Stimulated activated CD8-positive, alpha-beta memory T cell treated with anti-CD3 and anti-CD28 coated beads, Interleukin-12 subunit alpha, Interleukin-12 subunit beta, amount 100 ng/mL, for 4 hours (primary cell): ENCODE results near the gene SUCLG2.
"Not testable (repeated sequence)": the region's sequence is repeated elsewhere in the genome, so short reads cannot be mapped to it uniquely, and the experiment has no call there.

Experiments
- DNase-seq: peaks from one replicate; pipeline ENCODE4 v3.0.0-alpha.2; 2020; ENCODE audit warnings: low read depth

The SUCLG2 gene

GRCh38 chr3:67608034-67608433, 46.4 kb downstream of the SUCLG2 start:
- DNase-seq = no peak

- no peak for DNase-seq
Measured at GRCh38 chr3:67605377-67605776, 49.0 kb downstream of the SUCLG2 start.

- no peak for DNase-seq
Measured at GRCh38 chr3:67602816-67603215, 51.6 kb downstream of the SUCLG2 start.

- DNase-seq = no peak
Measured at GRCh38 chr3:67601919-67602608, 52.3 kb downstream of the SUCLG2 start.

- DNase-seq = no peak
Measured at GRCh38 chr3:67601385-67601784, 53.0 kb downstream of the SUCLG2 start.

DNA sequence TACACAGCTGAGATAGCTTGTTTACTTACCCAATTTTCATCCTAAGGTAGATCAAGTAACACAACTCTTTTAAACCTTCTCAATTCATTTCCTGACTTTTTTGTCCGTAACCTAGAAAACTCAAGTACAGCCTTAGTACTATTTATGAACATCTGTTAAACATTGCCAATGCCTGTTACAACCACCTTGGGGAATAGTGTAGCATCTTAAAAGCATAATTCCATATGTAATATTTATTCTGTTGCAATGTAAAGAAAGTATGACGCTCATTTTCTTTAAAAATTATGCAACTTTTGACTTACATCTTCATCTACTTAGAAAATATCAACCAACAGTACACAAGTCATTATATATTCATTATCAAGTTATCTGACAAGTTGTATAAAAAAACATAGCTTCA, 54.6 kb downstream of the SUCLG2 start:
- DNase-seq = no peak

DNA sequence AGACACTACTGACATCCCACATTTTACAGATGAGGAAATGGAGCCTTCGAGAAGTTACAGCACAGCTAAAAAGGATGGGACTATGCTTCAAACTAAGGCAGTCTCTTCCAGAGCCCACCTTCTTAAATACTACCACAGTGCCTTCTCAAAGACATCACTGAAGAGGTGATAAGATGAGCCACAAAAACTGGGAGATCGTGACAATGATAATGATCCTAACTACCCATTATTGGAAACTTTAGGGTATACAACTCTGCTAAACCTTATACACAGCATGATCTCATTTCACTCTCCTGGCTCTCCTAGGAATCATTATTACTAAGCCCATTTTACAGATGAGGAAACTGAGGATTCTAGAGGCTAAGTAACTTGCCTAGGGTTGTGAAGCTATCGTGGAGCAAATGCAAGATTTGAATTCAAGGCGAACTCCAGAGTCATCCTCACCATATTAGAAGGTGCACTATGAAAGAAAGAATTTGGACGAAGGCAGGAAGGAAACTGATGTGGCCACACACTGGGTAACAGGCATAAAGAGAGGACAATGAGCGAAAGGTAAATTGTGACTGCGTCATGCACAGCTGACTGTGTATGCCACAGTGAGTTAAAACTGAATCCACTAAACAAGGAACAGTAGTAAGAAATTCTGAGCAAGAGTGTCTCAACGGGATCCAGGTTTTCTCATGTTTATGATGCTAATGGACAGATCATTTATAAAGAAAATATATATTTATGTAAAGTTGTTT, 55.4 kb downstream of the SUCLG2 start:
- DNase-seq = no peak

DNA sequence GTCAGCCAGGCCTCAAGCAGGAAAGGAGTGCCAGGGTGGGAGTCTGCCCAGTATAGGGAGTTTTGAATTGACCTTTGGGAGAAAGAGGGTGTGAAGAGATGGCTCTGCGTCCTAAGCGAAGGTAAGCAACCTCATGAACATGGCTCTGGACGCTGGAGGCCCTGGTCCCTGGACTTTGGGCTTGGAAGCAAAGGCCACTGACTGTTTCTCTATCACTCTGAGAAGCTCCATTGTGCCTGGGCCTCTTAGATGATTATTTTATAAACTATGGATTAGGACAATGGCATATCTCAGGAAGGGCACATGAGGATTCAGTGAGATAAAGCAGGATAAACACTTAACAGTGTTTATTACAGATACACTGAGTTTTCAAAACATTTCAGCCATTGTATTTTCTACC, 59.0 kb downstream of the SUCLG2 start:
- no peak for DNase-seq

GRCh38 chr3:67593761-67594234, 60.6 kb downstream of the SUCLG2 start:
- no peak for DNase-seq

DNA sequence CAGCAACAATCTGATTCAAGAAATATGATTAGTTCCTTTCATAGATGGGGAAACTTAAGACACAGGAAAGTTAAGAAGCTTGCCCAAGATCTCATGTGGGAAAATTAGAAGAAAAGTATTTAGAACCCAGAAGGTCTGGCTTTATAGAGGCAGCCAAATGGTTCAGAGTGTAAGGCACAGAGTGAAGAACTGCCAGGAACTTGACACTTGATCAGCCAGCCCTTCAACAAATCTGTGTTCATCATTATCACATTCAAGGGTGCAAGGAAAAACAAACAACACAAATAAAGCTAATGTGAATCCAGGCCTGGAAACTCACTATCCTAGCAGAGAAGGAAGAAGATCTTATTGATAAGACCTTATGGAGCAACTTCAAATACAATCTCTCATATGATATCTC, 62.4 kb downstream of the SUCLG2 start:
- no peak for DNase-seq

- DNase-seq = no peak
Measured at GRCh38 chr3:67587811-67588210, 66.6 kb downstream of the SUCLG2 start.

DNA sequence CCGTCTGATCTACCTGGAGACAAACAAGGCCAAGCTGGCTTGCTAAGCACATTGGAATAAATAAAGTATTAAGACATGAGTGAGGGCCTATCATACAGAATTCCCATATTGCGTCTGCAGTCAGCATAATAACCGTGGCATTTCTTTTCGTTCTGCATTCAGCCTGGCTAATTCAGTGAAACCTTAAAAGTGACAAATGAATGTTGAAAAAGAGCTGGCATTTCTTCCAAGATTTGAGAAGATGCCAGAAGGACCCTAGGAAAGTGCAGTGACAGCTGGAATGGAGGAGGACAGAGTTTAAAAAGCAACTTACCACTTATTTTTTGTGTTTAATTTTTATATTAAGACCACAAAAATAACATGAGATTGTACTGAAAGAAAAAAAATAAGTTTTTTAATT, 67.1 kb downstream of the SUCLG2 start:
- DNase-seq = no peak

- not testable (repeated sequence) for DNase-seq
Measured at GRCh38 chr3:67584608-67585007, 69.8 kb downstream of the SUCLG2 start.

DNA sequence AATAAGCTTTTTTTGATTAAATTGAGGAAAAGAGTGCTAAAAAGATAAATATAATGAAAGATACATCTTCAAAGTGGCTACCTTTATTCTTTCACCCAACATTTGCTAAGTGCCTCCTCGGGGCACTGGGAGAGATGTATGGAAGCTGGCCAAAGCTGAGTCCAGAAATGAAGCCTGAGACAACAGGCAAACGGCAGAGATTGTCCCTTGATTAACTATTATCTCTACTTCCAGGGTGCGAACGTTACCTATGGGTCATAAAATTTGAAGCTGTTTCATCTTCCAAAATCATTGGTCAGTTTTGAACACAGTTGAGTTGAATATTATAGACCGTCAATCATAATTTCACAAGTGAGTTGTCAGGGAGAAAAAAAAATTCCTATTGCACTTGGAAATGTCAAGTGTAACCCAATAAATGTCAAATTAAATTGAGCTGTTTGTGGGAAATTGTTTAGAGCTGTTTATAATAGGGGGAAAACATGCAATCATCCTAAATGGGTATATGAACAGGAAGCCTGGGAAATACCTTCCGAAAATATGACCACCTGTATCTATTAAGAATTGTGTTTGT, 73.9 kb downstream of the SUCLG2 start:
- no peak for DNase-seq

GRCh38 chr3:67578416-67578815, 76.0 kb downstream of the SUCLG2 start:
- DNase-seq = no peak

DNA sequence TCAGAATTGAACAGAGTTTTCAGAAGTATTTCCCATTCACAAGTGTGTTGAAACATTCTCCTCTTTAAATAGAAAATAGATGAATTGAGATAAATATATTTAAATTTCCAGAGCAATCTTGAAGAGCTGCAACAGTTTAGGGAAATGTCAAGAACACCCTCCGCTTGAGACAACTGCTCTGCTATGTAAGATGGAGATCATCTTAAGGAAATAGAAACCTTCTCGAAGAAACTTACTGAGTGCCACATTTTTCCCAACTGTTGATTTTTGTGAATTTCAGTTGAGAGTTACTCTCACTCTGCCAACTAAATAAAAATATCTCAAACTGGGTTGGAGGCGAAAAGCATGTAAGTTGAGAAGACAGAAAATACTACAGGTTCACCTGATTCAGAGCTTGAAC, 78.0 kb downstream of the SUCLG2 start:
- no peak for DNase-seq

DNA sequence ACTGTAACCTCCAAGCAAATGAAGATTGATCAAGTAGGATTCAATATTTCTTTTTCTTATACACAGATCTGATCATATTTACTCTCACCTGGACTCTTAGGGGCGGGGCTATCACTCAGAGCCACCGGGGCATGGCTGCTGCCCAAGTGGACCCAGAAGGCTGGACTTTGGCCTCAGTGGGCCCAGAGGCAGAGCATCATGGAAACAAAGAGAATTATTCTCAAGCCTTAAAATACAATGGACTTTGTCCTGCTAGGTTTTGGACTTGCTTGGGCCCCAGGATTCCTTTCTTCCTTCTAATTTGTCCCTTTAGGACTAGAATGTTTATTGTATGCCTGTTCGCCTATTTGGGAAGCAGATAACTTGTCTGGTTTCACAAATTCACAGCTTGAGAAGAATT, 85.1 kb downstream of the SUCLG2 start:
- no peak for DNase-seq

GRCh38 chr3:67567893-67568292, 86.5 kb downstream of the SUCLG2 start:
- DNase-seq = no peak

GRCh38 chr3:67564973-67565372, 89.4 kb downstream of the SUCLG2 start:
- DNase-seq = no peak

DNA sequence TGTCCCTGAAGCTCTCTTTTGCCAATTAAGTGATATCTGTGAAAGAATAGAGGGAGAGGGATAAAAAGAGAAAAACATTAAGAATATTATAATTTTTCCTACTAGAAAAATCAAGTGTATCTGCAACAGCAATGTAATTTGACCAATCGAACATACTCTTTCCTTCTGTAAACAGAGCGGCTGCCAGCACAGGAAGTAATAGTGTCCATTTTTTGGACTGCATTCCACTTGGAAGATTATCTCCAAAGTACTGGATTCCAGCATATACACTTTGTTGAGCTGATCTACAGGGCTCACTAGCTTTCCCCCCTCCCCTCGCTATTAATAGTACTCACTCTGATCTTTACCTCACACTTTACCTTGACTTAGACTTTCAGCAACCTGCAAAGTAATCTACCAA, 90.4 kb downstream of the SUCLG2 start:
- no peak for DNase-seq

GRCh38 chr3:67561667-67562394, 92.6 kb downstream of the SUCLG2 start:
- no peak for DNase-seq

DNA sequence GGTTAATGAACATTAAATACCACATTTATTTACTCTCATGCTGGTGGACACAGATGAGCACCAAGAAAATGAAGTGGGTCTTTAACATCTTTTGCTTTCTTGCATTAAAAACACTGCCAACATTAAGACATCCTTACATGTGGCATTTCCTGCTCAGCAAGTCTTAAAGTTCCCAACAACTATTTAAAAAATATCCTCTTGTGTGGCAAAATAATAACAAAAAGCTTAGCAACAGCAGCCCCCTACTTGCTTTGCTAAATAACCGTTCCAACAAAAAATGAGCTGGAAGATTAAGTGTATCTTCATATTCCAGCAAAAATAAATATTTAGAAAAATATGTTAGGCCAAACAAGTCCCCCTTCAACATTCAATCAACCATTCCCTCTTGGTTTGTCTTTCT, 93.1 kb downstream of the SUCLG2 start:
- no peak for DNase-seq
